NB4 (cell line): Measurements from ENCODE around the gene HLA-DMB.

Experiments
- CTCF ChIP-seq: IDR thresholded peaks from one replicate; pipeline ENCODE4 v1.5.1; 2012; ENCODE audit warnings: low read depth, low read length
- MYC ChIP-seq: IDR thresholded peaks from 2 replicates; pipeline ENCODE4 v1.6.1; 2011; ENCODE audit warnings: low read depth, low read length

GRCh38 chr6:32890831-32891230 is 50.0 kb downstream of the HLA-DMB start:
- no peak for TF ChIP-seq CTCF
- TF ChIP-seq MYC: no peak
